ENCODE results near the gene FBXW9. TPM values are rescaled to one million over a fixed set of nuclear protein-coding genes. Genes with fewer than 3 reads are reported as not detected.

FBXW9 gene
- total and polyA plus RNA-seq, 2 of the 13 experiments (the other 11 are each of a cell fraction or from before 2014, with no cell fraction given) = 5.7 to 6.1 TPM

GRCh38 chr19:12723641-12724426, 27.4 kb upstream of the FBXW9 start, which contains the start of gene TNPO2 (continued):
- peak; percentile 8; the same call in 1 of the 2 replicates for TF ChIP-seq ZNF362 (CRISPR knock-in tag; IDR thresholded peaks at IDR 0.05; ENCODE audit: borderline replicate concordance)
- TF ChIP-seq THAP11 (CRISPR knock-in tag; IDR thresholded peaks at IDR 0.05) = peak; percentile 99
- no peak for TF ChIP-seq ZSCAN25 (CRISPR knock-in tag; IDR thresholded peaks at IDR 0.05)
- 0 out of 2 replicates have a peak, but pooled peaks have one; percentile 25 for TF ChIP-seq ZNF891 (CRISPR knock-in tag; IDR thresholded peaks at IDR 0.05)
- TF ChIP-seq GATAD2A (CRISPR knock-in tag; IDR thresholded peaks at IDR 0.05) = peak; percentile 29; the same call in 1 of the 2 replicates
- TF ChIP-seq GPBP1L1 (CRISPR knock-in tag; IDR thresholded peaks at IDR 0.05) = no peak
- TF ChIP-seq CENPBD1 (CRISPR knock-in tag; IDR thresholded peaks at IDR 0.05; ENCODE audit: borderline replicate concordance, low read depth) = no peak
- TF ChIP-seq TP53 (CRISPR knock-in tag; conservative IDR thresholded peaks at IDR 0.05) = 0 out of 2 replicates have a peak, but pooled peaks have one; percentile 36
- TF ChIP-seq HNF4A (CRISPR knock-in tag; IDR thresholded peaks at IDR 0.05) = no peak
- peak; percentile 72 to 75 for TF ChIP-seq POLR2A (IDR thresholded peaks at IDR 0.05; ENCODE audit: insufficient read depth in 1 of 2, low read depth in 2 of 2, low read length in 2 of 2)
- no peak for TF ChIP-seq ZNF567 (CRISPR knock-in tag; IDR thresholded peaks at IDR 0.05; ENCODE audit: borderline replicate concordance)
- peak; percentile 28; the same call in 1 of the 2 replicates for TF ChIP-seq ZNF580 (CRISPR knock-in tag; IDR thresholded peaks at IDR 0.05; ENCODE audit: borderline replicate concordance, low read depth)
- peak; percentile 78 for TF ChIP-seq ZMAT3 (CRISPR knock-in tag; conservative IDR thresholded peaks at IDR 0.05)
- TF ChIP-seq NAIF1 (CRISPR knock-in tag; IDR thresholded peaks at IDR 0.05; ENCODE audit: borderline replicate concordance) = 0 out of 2 replicates have a peak, but pooled peaks have one; percentile 25
- peak; percentile 85 for TF ChIP-seq ZFY (CRISPR knock-in tag; IDR thresholded peaks at IDR 0.05)
- 0 out of 2 replicates have a peak, but pooled peaks have one; percentile 57 for TF ChIP-seq ZNF547 (CRISPR knock-in tag; IDR thresholded peaks at IDR 0.05)
- TF ChIP-seq ASH2L (IDR thresholded peaks at IDR 0.05; ENCODE audit: insufficient read length, low read depth, low read length) = peak; percentile 26
- 0 out of 2 replicates have a peak, but pooled peaks have one; percentile 25 for TF ChIP-seq ZSCAN21 (CRISPR knock-in tag; IDR thresholded peaks at IDR 0.05; ENCODE audit: borderline replicate concordance)
- 0 out of 2 replicates have a peak, but pooled peaks have one; percentile 17 for TF ChIP-seq RXRB (CRISPR knock-in tag; IDR thresholded peaks at IDR 0.05; ENCODE audit: borderline replicate concordance)
- TF ChIP-seq GLI4 (CRISPR knock-in tag; IDR thresholded peaks at IDR 0.05; ENCODE audit: borderline replicate concordance) = peak; percentile 44; the same call in 1 of the 2 replicates
- peak; percentile 63 for TF ChIP-seq MNT (IDR thresholded peaks at IDR 0.05)
- no peak for TF ChIP-seq KLF9 (CRISPR knock-in tag; IDR thresholded peaks at IDR 0.05; ENCODE audit: low read depth)
- peak; percentile 61 for TF ChIP-seq TAF1 (CRISPR knock-in tag; IDR thresholded peaks at IDR 0.05)
- TF ChIP-seq KLF16 (CRISPR knock-in tag; IDR thresholded peaks at IDR 0.05) = 0 out of 4 replicates have a peak, but pooled peaks of 1 of the 2 experiments have one; percentile 32
- no peak for TF ChIP-seq XRCC5 (optimal IDR thresholded peaks at IDR 0.05; ENCODE audit: low read length)
